Measurements from ENCODE around the gene STK32C. TPM values are rescaled to one million over a fixed set of nuclear protein-coding genes. Genes with fewer than 3 reads are reported as not detected.

The STK32C gene
- polyA plus RNA-seq, 1 donor from 2014 or later: 23.2 TPM

DNA sequence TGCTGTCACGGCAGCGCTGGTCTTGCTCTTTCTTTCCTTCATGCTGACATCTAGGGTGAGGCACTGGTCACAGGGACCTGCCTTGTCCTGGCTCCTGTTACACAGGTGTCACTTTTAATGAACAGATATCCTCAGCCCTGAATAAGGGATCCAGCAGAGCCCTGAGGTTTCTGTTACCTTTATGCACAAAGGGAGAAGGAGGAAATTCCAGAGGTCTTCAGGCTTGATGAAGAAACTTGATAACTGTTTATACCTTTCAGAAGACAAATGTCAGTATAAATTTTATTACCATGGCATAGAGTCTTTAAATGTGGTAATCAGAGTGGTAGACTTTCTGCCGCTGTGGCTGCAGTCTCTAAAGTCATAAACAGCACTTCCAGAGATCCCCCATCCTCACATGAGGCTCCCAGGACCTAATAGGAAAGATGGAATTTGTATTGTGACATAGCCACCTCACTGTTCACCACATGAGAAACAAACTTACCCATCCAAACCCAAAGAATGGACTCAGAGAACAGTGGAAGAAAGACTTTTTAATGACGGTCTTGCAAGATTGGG is 27.0 kb upstream of the STK32C start:
- H3K79me2 ChIP-seq (replicated peaks; ENCODE audit: insufficient read depth, low read length): peaks cover 18% of the 10 kb centered on the region
- H2AFZ ChIP-seq (ENCODE audit: low read depth, low read length): no peak overlapping the region
- no peaks in the 10 kb centered on the region for H3K9me2 ChIP-seq (ENCODE audit: insufficient read depth, low read length)
- H3K27ac ChIP-seq (ENCODE audit: low read length): no peak overlapping the region
- no peak overlapping the region for H3K4me3 ChIP-seq (ENCODE audit: low read length)
- H4K20me1 ChIP-seq (ENCODE audit: insufficient read depth): no peaks in the 10 kb centered on the region
- H3K4me2 ChIP-seq (ENCODE audit: low read length): no peak overlapping the region
- H3K9me3 ChIP-seq (ENCODE audit: low read length): no peaks in the 10 kb centered on the region
- no peaks in the 10 kb centered on the region for H3K27me3 ChIP-seq (ENCODE audit: insufficient read depth, low read depth, low read length)
- no peaks in the 10 kb centered on the region for H3F3A ChIP-seq (ENCODE audit: insufficient read depth, low read length, poor library complexity, severe bottlenecking)
- TF ChIP-seq TAF1 (IDR thresholded peaks at IDR 0.05; ENCODE audit: low read depth) (no peak), EZH2 (IDR thresholded peaks at IDR 0.05; ENCODE audit: borderline replicate concordance, insufficient read depth, low read length, poor library complexity, severe bottlenecking) (no peak), SMC3 (conservative IDR thresholded peaks at IDR 0.05; ENCODE audit: poor library complexity) (no peak), POLR2AphosphoS5 (IDR thresholded peaks at IDR 0.05) (no peak), RAD21 (conservative IDR thresholded peaks at IDR 0.05) (no peak), MXI1 (conservative IDR thresholded peaks at IDR 0.05; ENCODE audit: poor library complexity, severe bottlenecking) (no peak), EP300 (conservative IDR thresholded peaks at IDR 0.05; ENCODE audit: poor library complexity, severe bottlenecking) (no peak)
- TF ChIP-seq, protein P1, sequence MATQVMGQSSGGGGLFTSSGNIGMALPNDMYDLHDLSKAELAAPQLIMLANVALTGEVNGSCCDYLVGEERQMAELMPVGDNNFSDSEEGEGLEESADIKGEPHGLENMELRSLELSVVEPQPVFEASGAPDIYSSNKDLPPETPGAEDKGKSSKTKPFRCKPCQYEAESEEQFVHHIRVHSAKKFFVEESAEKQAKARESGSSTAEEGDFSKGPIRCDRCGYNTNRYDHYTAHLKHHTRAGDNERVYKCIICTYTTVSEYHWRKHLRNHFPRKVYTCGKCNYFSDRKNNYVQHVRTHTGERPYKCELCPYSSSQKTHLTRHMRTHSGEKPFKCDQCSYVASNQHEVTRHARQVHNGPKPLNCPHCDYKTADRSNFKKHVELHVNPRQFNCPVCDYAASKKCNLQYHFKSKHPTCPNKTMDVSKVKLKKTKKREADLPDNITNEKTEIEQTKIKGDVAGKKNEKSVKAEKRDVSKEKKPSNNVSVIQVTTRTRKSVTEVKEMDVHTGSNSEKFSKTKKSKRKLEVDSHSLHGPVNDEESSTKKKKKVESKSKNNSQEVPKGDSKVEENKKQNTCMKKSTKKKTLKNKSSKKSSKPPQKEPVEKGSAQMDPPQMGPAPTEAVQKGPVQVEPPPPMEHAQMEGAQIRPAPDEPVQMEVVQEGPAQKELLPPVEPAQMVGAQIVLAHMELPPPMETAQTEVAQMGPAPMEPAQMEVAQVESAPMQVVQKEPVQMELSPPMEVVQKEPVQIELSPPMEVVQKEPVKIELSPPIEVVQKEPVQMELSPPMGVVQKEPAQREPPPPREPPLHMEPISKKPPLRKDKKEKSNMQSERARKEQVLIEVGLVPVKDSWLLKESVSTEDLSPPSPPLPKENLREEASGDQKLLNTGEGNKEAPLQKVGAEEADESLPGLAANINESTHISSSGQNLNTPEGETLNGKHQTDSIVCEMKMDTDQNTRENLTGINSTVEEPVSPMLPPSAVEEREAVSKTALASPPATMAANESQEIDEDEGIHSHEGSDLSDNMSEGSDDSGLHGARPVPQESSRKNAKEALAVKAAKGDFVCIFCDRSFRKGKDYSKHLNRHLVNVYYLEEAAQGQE (IDR thresholded peaks at IDR 0.05; ENCODE audit: borderline replicate concordance): no peak
- TF ChIP-seq, protein P2, sequence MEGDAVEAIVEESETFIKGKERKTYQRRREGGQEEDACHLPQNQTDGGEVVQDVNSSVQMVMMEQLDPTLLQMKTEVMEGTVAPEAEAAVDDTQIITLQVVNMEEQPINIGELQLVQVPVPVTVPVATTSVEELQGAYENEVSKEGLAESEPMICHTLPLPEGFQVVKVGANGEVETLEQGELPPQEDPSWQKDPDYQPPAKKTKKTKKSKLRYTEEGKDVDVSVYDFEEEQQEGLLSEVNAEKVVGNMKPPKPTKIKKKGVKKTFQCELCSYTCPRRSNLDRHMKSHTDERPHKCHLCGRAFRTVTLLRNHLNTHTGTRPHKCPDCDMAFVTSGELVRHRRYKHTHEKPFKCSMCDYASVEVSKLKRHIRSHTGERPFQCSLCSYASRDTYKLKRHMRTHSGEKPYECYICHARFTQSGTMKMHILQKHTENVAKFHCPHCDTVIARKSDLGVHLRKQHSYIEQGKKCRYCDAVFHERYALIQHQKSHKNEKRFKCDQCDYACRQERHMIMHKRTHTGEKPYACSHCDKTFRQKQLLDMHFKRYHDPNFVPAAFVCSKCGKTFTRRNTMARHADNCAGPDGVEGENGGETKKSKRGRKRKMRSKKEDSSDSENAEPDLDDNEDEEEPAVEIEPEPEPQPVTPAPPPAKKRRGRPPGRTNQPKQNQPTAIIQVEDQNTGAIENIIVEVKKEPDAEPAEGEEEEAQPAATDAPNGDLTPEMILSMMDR (IDR thresholded peaks at IDR 0.05; ENCODE audit: poor library complexity, severe bottlenecking): no peak
- no peaks in the 10 kb centered on the region for H3K36me3 ChIP-seq (ENCODE audit: insufficient read depth, low read length)
- H3K9ac ChIP-seq (ENCODE audit: low read length): no peak overlapping the region

DNA sequence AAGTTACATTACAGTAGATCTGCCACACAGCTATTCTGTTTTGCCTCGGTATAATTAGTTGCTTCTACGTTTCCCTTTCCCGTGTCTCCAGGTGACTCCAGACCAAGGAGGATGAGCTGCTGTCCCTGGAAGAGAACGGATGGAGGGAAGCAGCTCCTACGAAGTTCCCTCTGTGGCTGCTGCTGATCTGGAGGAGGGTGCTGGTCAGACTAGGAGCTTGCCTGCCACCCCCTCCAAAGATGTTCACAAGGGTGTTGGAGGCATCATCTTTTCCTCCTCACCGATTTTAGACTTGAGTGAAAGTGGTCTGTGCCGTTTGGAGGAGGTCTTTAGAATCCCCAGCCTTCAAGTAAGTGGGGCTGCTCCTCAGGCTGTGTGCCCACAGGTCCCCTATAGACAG is 25.6 kb upstream of the STK32C start:
- no peak overlapping the region for H2AFZ ChIP-seq (ENCODE audit: low read depth, low read length)
- H4K20me1 ChIP-seq (ENCODE audit: insufficient read depth): no peaks in the 10 kb centered on the region
- no peak overlapping the region for H3K9ac ChIP-seq (ENCODE audit: low read length)
- H3K9me2 ChIP-seq (ENCODE audit: insufficient read depth, low read length): no peaks in the 10 kb centered on the region
- no peaks in the 10 kb centered on the region for H3K36me3 ChIP-seq (ENCODE audit: insufficient read depth, low read length)
- H3K9me3 ChIP-seq (ENCODE audit: low read length): no peaks in the 10 kb centered on the region
- no peak overlapping the region for H3K4me2 ChIP-seq (ENCODE audit: low read length)
- no peaks in the 10 kb centered on the region for H3F3A ChIP-seq (ENCODE audit: insufficient read depth, low read length, poor library complexity, severe bottlenecking)
- H3K27ac ChIP-seq (ENCODE audit: low read length): no peak overlapping the region
- TF ChIP-seq SMC3 (conservative IDR thresholded peaks at IDR 0.05; ENCODE audit: poor library complexity): no peak
- H3K27me3 ChIP-seq (ENCODE audit: insufficient read depth, low read depth, low read length): no peaks in the 10 kb centered on the region
- no peak overlapping the region for H3K4me3 ChIP-seq (ENCODE audit: low read length)
- peaks cover 18% of the 10 kb centered on the region for H3K79me2 ChIP-seq (replicated peaks; ENCODE audit: insufficient read depth, low read length)

DNA sequence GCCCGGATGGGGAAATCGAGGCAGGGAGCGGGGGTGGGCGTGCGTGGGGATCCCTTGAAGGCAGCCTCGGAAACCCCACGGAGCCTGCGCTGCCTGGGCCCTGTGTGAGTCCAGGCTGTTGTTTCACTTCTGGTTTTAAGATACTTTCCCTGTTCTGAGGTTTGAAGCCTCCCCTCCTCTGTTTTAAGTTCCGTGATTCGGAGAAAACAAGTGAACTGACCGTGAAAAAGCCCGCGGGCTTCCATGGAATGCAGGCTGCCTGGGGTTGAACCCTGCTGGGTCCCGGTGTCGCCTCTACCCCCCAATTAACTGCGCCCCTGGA is 24.6 kb upstream of the STK32C start:
- peak overlapping the region; percentile 71 for H3K9ac ChIP-seq (ENCODE audit: low read length)
- H3K36me3 ChIP-seq (ENCODE audit: insufficient read depth, low read length): no peaks in the 10 kb centered on the region
- peaks cover 18% of the 10 kb centered on the region for H3K79me2 ChIP-seq (replicated peaks; ENCODE audit: insufficient read depth, low read length)
- no peaks in the 10 kb centered on the region for H3F3A ChIP-seq (ENCODE audit: insufficient read depth, low read length, poor library complexity, severe bottlenecking)
- TF ChIP-seq MXI1 (conservative IDR thresholded peaks at IDR 0.05; ENCODE audit: poor library complexity, severe bottlenecking) (no peak), TAF1 (IDR thresholded peaks at IDR 0.05; ENCODE audit: low read depth) (no peak), EP300 (conservative IDR thresholded peaks at IDR 0.05; ENCODE audit: poor library complexity, severe bottlenecking) (no peak), RAD21 (conservative IDR thresholded peaks at IDR 0.05) (no peak), SMC3 (conservative IDR thresholded peaks at IDR 0.05; ENCODE audit: poor library complexity) (no peak), POLR2AphosphoS5 (IDR thresholded peaks at IDR 0.05) (no peak), EZH2 (IDR thresholded peaks at IDR 0.05; ENCODE audit: borderline replicate concordance, insufficient read depth, low read length, poor library complexity, severe bottlenecking) (no peak)
- TF ChIP-seq, protein P2 (IDR thresholded peaks at IDR 0.05; ENCODE audit: poor library complexity, severe bottlenecking): no peak
- TF ChIP-seq, protein P1 (IDR thresholded peaks at IDR 0.05; ENCODE audit: borderline replicate concordance): no peak
- peak overlapping the region; percentile 57 for H3K27ac ChIP-seq (ENCODE audit: low read length)
- H3K9me2 ChIP-seq (ENCODE audit: insufficient read depth, low read length): no peaks in the 10 kb centered on the region
- no peaks in the 10 kb centered on the region for H3K27me3 ChIP-seq (ENCODE audit: insufficient read depth, low read depth, low read length)
- H2AFZ ChIP-seq (ENCODE audit: low read depth, low read length): peak overlapping the region; percentile 30
- peak overlapping the region; percentile 71 for H3K4me2 ChIP-seq (ENCODE audit: low read length)
- no peaks in the 10 kb centered on the region for H3K9me3 ChIP-seq (ENCODE audit: low read length)
- peak overlapping the region; percentile 83 for H3K4me3 ChIP-seq (ENCODE audit: low read length)
- no peaks in the 10 kb centered on the region for H4K20me1 ChIP-seq (ENCODE audit: insufficient read depth)

All from neural cell (in vitro differentiated cells).